ENCODE measurements around the gene ATCAY.
"Not testable (repeated sequence)": the region's sequence is repeated elsewhere in the genome, so short reads cannot be mapped to it uniquely, and the experiment has no call there.

Gene ATCAY

GRCh38 chr19:3938300-3938950 lies 57.9 kb downstream of the ATCAY start:
- not testable (repeated sequence) for DNase-seq (ENCODE audit: low read depth, low spot score)

GRCh38 chr19:3942790-3943409 lies 62.4 kb downstream of the ATCAY start:
- no peak overlapping the region for H3K4me3 ChIP-seq (ENCODE audit: low read length)
- DNase-seq (ENCODE audit: low read depth, low spot score): no peak

More at GRCh38 chr19:3938300-3938950, 57.9 kb downstream of the ATCAY start:
- H3K4me3 ChIP-seq (ENCODE audit: low read length): not testable (repeated sequence)

- no peak for DNase-seq (ENCODE audit: low read depth, low spot score)
- H3K4me3 ChIP-seq (ENCODE audit: low read length): no peak overlapping the region
These were observed 63.7 kb downstream of the ATCAY start for GRCh38 chr19:3944018-3944721.

- H3K4me3 ChIP-seq (ENCODE audit: low read length): no peak overlapping the region
- DNase-seq (ENCODE audit: low read depth, low spot score): no peak
These were observed 65.4 kb downstream of the ATCAY start for GRCh38 chr19:3945838-3946237.

GRCh38 chr19:3947316-3947933 lies 66.9 kb downstream of the ATCAY start:
- H3K4me3 ChIP-seq (ENCODE audit: low read length); DNase-seq (ENCODE audit: low read depth, low spot score): not testable (repeated sequence)

GRCh38 chr19:3949294-3949693 lies 68.8 kb downstream of the ATCAY start:
- no peak for DNase-seq (ENCODE audit: low read depth, low spot score)
- H3K4me3 ChIP-seq (ENCODE audit: low read length): no peak overlapping the region

GRCh38 chr19:3949997-3950859 lies 69.7 kb downstream of the ATCAY start:
- DNase-seq (ENCODE audit: low read depth, low spot score): no peak
- no peak overlapping the region for H3K4me3 ChIP-seq (ENCODE audit: low read length)

GRCh38 chr19:3950871-3951861 lies 70.7 kb downstream of the ATCAY start:
- no peak overlapping the region for H3K4me3 ChIP-seq (ENCODE audit: low read length)

GRCh38 chr19:3952755-3953276 lies 72.3 kb downstream of the ATCAY start:
- H3K4me3 ChIP-seq (ENCODE audit: low read length); DNase-seq (ENCODE audit: low read depth, low spot score): not testable (repeated sequence)

More at GRCh38 chr19:3950871-3951861, 70.7 kb downstream of the ATCAY start:
- no peak for DNase-seq (ENCODE audit: low read depth, low spot score)

- H3K4me3 ChIP-seq (ENCODE audit: low read length): no peak overlapping the region
- no peak for DNase-seq (ENCODE audit: low read depth, low spot score)
These were observed 73.6 kb downstream of the ATCAY start for GRCh38 chr19:3954107-3954506.

GRCh38 chr19:3955276-3955675 lies 74.8 kb downstream of the ATCAY start:
- H3K4me3 ChIP-seq (ENCODE audit: low read length): not testable (repeated sequence)

GRCh38 chr19:3955688-3956087 lies 75.2 kb downstream of the ATCAY start:
- H3K4me3 ChIP-seq (ENCODE audit: low read length): no peak overlapping the region
- DNase-seq (ENCODE audit: low read depth, low spot score): no peak

More at GRCh38 chr19:3955276-3955675, 74.8 kb downstream of the ATCAY start:
- not testable (repeated sequence) for DNase-seq (ENCODE audit: low read depth, low spot score)

- H3K4me3 ChIP-seq (ENCODE audit: low read length): no peak overlapping the region
- DNase-seq (ENCODE audit: low read depth, low spot score): no peak
These were observed 78.6 kb downstream of the ATCAY start for GRCh38 chr19:3958836-3959765.

GRCh38 chr19:3959766-3960131 lies 79.3 kb downstream of the ATCAY start:
- DNase-seq (ENCODE audit: low read depth, low spot score): no peak
- H3K4me3 ChIP-seq (ENCODE audit: low read length): no peak overlapping the region

- no peak for DNase-seq (ENCODE audit: low read depth, low spot score)
- H3K4me3 ChIP-seq (ENCODE audit: low read length): no peak overlapping the region
These were observed 80.5 kb downstream of the ATCAY start for GRCh38 chr19:3961007-3961406.

- no peak for DNase-seq (ENCODE audit: low read depth, low spot score)
- no peak overlapping the region for H3K4me3 ChIP-seq (ENCODE audit: low read length)
These were observed 83.2 kb downstream of the ATCAY start for GRCh38 chr19:3963458-3964255.
